Measurements from ENCODE around the gene STX4.

- no peak for TF ChIP-seq CTCF (IDR thresholded peaks at IDR 0.05; ENCODE audit: low read depth, low read length, missing input control)
- no peak for TF ChIP-seq YY1 (IDR thresholded peaks at IDR 0.05)
- no peak for TF ChIP-seq REST (IDR thresholded peaks at IDR 0.05)
- TF ChIP-seq, protein P1, sequence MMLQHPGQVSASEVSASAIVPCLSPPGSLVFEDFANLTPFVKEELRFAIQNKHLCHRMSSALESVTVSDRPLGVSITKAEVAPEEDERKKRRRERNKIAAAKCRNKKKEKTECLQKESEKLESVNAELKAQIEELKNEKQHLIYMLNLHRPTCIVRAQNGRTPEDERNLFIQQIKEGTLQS (IDR thresholded peaks at IDR 0.05): no peak
- TF ChIP-seq, protein P2, sequence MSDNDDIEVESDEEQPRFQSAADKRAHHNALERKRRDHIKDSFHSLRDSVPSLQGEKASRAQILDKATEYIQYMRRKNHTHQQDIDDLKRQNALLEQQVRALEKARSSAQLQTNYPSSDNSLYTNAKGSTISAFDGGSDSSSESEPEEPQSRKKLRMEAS (IDR thresholded peaks at IDR 0.05): no peak
- TF ChIP-seq FOXA1 (IDR thresholded peaks at IDR 0.05): no peak
- TF ChIP-seq TAF1 (conservative IDR thresholded peaks at IDR 0.05): no peak
- no peak for TF ChIP-seq JUND (IDR thresholded peaks at IDR 0.05)
- TF ChIP-seq, protein P3, sequence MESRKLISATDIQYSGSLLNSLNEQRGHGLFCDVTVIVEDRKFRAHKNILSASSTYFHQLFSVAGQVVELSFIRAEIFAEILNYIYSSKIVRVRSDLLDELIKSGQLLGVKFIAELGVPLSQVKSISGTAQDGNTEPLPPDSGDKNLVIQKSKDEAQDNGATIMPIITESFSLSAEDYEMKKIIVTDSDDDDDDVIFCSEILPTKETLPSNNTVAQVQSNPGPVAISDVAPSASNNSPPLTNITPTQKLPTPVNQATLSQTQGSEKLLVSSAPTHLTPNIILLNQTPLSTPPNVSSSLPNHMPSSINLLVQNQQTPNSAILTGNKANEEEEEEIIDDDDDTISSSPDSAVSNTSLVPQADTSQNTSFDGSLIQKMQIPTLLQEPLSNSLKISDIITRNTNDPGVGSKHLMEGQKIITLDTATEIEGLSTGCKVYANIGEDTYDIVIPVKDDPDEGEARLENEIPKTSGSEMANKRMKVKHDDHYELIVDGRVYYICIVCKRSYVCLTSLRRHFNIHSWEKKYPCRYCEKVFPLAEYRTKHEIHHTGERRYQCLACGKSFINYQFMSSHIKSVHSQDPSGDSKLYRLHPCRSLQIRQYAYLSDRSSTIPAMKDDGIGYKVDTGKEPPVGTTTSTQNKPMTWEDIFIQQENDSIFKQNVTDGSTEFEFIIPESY (IDR thresholded peaks at IDR 0.05): no peak
- TF ChIP-seq RXRA (IDR thresholded peaks at IDR 0.05): no peak
Observed at GRCh38 chr16:31087971-31088370, 54.6 kb downstream of the STX4 start.

All from liver (tissue), 3 donors.